GM15510 (cell line): Measurements from ENCODE around the gene RPN2.

Experiments
- POLR2A ChIP-seq: IDR thresholded peaks from 3 replicates; pipeline ENCODE4 v1.6.1; 2011; ENCODE audit warnings: borderline replicate concordance; ENCODE audit not compliant: insufficient read length; ENCODE audit errors: extremely low read depth

Gene RPN2

DNA sequence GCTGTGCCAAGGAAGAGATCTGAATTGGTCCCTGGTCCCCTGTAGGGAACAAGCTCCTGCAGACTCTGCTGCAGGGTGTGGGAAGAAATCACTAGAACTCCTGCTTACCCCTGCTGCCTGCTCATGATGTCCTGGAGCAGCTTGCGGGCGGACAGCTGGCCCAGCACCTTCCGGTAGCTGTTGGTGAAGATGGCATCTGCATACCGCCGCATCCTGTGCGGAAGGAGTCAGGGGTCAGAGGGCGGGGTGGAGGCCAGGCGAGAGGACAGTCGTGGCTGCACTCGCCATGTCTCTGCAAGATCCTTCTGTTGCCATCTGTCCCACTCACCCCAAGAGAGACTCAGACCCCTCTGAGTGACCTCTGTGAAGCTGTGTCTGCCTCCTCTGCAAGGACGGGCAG lies 77.2 kb downstream of the RPN2 start:
- TF ChIP-seq POLR2A = no peak

DNA sequence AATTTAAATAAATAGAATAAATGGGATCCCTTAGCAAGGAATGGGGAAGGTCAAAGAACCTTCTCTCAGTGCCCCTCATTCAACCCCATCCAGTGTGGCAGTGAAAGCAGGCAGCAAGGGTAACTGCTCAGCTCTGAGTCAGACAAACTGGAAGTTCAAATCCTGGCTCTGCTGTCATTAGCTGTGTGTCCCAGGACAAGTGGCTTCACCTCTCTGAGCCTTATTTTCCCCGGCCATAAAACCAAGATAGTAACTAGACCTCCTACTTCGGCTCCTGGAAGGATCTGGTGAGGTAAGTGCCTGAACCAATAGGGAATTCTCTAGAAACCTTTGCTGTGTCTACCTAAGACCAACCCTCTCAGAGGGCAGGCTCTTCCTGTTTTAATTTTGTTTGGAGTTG lies 78.4 kb downstream of the RPN2 start:
- no peak for TF ChIP-seq POLR2A

GRCh38 chr20:37257988-37258387 lies 78.9 kb downstream of the RPN2 start:
- TF ChIP-seq POLR2A = no peak

DNA sequence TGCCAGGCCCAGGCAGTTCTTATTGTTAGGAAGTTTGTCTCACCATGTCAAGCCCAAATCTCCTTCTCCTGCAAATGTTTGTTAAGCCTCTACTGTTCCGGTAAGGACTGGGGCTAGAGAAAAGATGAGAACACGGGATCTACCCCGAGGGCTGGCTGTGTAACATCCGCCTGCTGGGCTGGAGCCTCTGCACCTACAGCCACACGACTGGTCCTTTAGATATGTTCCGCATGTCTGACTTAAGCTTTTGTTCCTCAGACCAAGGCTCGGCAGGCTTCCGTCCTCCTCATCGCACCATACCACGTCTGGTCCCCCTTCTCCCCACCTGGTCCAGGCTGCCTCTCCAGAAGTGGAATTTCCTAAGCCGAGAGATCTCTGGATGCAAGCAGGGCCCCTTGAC lies 79.9 kb downstream of the RPN2 start:
- TF ChIP-seq POLR2A = no peak

DNA sequence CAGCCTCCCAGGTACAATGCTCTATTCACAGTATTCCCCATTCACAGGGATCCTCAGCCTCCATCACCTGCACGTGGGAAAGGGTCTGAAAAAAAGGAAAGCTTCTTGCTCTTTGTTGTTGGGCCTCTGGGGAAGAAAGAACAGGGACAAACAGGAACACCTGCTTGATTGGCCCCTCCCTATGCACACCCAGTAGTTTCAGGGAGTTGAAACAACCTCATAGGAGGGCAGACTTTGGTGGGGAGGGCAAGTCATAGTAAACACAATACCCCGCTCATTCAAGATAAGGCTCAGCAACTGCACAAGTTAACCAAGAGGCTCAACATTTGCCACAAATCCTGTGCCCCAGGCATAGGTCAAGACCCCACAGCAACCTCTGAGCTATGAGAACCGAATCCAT lies 80.7 kb downstream of the RPN2 start:
- no peak for TF ChIP-seq POLR2A

DNA sequence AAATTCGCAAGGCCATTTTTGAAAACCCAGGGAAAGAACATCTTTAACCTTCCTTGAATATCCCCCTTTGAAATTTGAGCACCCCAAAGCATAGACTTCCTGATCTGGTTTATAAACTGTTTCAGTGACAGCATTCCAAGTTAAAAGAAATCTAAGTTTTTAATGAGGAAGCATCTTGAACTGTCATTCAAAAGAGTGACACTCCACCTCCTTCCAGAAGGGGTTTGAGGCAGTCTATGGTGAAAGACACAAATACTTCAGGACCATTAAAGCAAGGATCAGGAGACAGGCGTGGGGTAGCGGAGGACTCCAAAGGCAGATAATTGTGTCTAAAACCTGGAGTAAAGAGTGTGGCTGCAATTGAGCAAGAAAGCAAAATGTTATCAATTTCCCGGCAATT lies 81.8 kb downstream of the RPN2 start:
- TF ChIP-seq POLR2A = no peak

DNA sequence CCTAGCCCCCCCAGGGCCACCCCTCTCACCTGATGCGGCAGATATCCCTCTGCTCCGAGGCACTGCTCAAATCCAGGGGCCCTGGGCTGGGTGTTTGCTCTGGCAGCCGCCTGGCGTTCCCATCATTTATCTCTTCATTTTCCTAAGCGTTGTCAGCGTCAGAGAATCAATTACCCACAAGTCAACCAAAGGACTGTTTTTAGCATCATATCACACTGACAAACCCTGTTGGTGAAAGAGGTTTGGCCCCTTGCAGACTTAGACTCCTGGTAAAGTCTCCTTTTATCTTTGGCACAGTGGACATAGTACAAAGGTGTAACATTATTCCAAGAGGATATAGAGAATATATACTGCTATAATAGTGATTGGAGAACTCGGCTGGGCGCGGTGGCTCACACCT lies 82.6 kb downstream of the RPN2 start, which contains the start of gene GHRH:
Gene GHRH, minus strand, starts transcription at position 101 of the 400 bp plus-strand sequence. CDS start 4,925 bp downstream, outside the sequence.
- no peak for TF ChIP-seq POLR2A

DNA sequence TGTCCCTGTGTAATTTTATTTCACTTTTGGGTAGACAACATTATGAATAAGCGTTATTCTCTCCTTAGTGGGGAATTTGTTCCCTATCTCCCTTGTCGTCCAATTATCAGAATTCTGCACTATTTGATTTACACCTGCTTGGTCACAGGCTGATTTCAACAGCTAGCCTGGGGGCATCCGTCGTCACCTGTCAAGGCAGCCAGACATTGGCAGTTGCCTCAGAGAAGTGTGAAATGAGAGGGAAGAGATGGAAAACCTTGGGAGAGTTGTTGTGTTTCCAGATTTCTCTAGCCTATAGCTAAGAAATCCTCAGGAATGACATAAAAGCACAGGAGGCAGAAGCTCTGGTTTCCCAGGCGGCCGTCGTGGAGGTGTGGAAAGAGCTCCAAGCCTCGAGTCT lies 83.4 kb downstream of the RPN2 start:
- no peak for TF ChIP-seq POLR2A

GRCh38 chr20:37263686-37264085 lies 84.6 kb downstream of the RPN2 start:
- TF ChIP-seq POLR2A = no peak

GRCh38 chr20:37265152-37265551 lies 86.0 kb downstream of the RPN2 start:
- no peak for TF ChIP-seq POLR2A

DNA sequence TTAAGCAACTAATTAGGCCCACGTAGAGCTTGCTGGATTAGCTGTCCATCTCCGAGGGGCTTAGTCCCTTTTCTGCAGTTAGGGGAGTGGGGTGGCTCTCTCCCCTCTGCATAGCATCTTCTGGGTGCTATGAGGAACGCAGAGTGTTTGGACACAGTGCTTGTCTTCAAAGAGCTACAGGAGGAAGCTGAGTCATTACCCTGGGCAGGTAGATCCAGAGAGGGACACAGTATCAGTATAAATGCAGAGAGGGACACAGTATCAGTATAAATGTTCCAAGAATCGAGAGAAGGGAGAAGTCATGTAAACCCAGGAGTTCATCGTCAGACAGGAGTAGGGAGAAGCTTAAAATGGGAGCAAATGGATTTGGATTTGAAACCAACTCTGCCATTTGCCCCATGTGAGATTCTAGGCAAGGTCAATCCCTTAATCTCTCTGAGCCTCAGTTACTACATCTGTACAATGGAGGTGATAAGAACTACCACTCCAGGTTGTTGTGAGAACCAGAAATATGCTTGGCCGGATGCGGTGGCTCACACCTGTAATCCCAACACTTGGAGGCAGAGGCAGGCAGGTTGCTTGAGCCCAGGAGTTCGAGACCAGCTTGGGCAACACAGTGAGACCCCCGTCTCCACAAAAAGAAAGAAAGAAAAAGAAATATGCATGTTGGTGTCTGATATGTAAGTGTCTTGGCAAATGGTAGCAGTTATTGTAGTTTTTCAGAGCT lies 88.0 kb downstream of the RPN2 start:
- TF ChIP-seq POLR2A = no peak

DNA sequence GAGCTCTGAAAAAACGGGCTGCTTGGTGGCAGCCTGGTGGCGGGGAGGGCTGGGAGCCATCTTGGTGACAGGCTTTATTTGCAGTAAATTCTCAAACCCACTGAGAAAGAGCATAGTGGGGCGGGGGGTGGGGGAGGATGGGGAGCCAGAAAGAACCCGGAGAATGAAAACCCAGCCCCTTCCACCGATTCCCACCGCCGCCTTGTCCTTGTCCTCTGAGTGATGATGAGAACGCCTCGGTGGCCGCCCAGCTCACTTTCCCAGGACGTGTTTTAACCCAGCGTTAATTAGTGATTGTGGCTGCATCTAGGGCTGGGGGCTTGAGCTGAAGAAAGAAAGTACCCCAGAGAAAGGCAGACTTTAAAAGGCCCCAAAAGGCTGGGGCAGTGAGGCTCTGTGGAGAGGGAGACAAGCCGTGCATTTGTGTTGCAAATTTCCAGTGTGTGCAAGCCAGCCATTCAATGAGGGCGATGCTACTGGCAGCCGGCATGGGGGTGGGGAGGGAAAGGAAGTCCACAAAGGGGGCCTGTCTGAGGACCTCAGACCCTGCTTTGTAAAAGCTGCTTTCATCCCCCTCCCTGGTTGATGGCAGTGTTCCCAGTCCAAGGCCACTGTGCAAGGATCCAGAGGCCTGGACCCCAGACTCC lies 88.7 kb downstream of the RPN2 start:
- no peak for TF ChIP-seq POLR2A

DNA sequence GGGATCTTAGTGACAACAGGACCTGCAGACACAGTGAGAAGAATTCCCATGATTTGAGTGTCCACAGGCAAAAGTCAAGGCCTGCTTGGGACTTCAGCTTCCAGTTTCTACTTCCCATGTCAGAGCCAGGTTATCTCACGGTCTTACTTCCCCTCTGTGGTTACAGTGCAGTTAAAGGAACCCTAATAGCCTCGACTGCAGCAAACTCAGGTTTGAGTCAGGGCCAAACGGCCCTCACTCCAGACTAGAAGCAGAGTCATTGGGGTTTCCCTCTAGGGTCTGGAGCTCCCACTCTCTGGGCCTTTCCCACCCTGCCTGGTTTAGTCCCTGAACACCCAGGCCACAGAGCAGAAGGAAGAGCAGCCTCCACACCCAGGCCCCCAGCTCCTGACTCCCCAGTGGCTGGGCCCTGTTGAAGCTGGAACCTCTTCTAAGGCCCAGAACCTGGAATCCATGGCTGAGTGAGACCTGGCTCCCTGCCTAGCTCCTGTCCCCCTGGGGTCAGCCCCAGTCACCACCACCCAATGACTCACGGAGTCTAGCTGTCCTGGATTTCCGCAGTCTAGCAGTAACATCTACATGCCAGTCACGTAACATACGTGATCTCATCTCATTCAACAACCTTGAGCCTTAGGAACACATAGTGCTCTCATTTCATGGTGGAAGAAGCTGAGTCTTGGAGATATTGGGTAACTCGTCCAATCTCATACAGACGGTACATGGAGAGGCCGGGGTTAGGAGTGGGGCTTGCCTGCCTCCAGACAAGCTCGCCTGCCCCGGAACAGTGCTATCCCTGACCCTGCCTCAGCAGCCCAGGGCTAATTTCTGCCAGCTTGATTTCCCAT lies 91.7 kb downstream of the RPN2 start:
- TF ChIP-seq POLR2A = no peak

- TF ChIP-seq POLR2A = no peak
Measured at GRCh38 chr20:37271421-37271768, 92.3 kb downstream of the RPN2 start.

DNA sequence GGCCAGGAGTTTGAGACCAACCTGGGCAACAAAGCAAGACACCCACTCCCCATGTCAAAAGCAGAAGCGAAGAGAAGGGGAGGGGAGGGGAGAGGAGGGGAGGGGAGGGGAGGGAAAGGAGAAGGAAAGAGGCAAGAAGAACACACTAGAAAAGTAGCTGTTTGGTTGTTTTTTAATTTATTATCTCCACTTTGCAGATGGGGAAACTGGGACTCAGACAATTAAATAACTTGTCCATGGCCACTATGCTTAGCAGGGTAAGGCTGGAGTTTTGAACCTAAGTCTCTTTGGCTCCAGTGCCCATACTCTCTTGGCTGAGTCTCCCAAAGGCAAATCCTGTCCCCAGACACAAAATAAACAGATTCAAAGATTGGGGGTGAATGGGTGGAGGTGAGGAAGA lies 94.9 kb downstream of the RPN2 start:
- no peak for TF ChIP-seq POLR2A
